ENCODE measurements around the gene KDM6B. TPM values are rescaled to one million over a fixed set of nuclear protein-coding genes. Genes with fewer than 3 reads are reported as not detected.

Gene KDM6B
- total and polyA plus RNA-seq, 9 of the 15 experiments (the other 6 are each of a cell fraction or from before 2014, with no cell fraction given) = 0.01 to 22.9 (median 2.2) TPM

- ATAC-seq = peak; percentile 0; the same call in 2 of the 3 replicates
- peak overlapping the region; percentile 88 for H3K4me2 ChIP-seq (ENCODE audit: insufficient read depth, low read length)
- peak; percentile 44 for FAIRE-seq
- H2AFZ ChIP-seq (ENCODE audit: low read depth, low read length) = peak overlapping the region; percentile 74
- H3K27me3 ChIP-seq (ENCODE audit: control insufficient read depth in 2 of 2, insufficient read depth in 2 of 2, low read length in 2 of 2) = peaks cover 1 to 5% of the 10 kb centered on the region in 2 experiments; a peak in 3 of 5 replicates
- peak in 1 of 4 experiments; percentile 20 for DNase-seq (ENCODE audit: extremely low read depth in 1 of 4, low spot score in 3 of 4)
- H3K27ac ChIP-seq (ENCODE audit: extremely low read depth, low read depth, low read length) = peak overlapping the region; percentile 85
- in situ Hi-C loops (cut with MboI) (no loop called here), intact Hi-C loops (cut with micrococcal nuclease) (loop anchor here (2.0 to 10.0 kb wide), 3 partner anchors 21 to 289 kb away; partner anchors contain the start of genes HES7 and NAA38)
- peaks cover 41 to 51% of the 10 kb centered on the region in 2 experiments for H3K4me1 ChIP-seq (replicated peaks in 1 of 2; ENCODE audit: control insufficient read depth in 2 of 2, insufficient read depth in 2 of 2, low read length in 2 of 2)
- ChIA-PET CTCF (ENCODE audit: low intra/inter-chr PET ratio) (interaction anchor here (0.6 kb wide), 1 partner anchor 60 kb away, joined by 5 read pairs; no protein-coding TSS in a partner anchor), POLR2A (interaction anchor here (0.6 to 1.3 kb wide), 6 partner anchors 9 to 222 kb away, joined by 3 to 4 read pairs (median 4); partner anchors contain the start of genes NAA38 and TP53)
- peak overlapping the region; percentile 77 to 91 for H3K9ac ChIP-seq (ENCODE audit: insufficient read depth in 1 of 2, low read depth in 2 of 2, low read length in 2 of 2)
- peaks cover 21% of the 10 kb centered on the region for H3K79me2 ChIP-seq (ENCODE audit: control insufficient read depth, insufficient read depth, low read length)
- no peaks in the 10 kb centered on the region for H3K9me1 ChIP-seq (ENCODE audit: control insufficient read depth, insufficient read depth, low read length)
- no peaks in the 10 kb centered on the region for H4K20me1 ChIP-seq (replicated peaks; ENCODE audit: control insufficient read depth, insufficient read depth, low read length)
- peaks cover 8% of the 10 kb centered on the region; the same call in 2 of the 3 replicates for H3K36me3 ChIP-seq (ENCODE audit: control insufficient read depth, insufficient read depth, low read length)
- BruUV-seq (replicated peaks) = TSS peak; percentile 63
- under 1% methylated on average over 29 of the region's 61 CpGs for WGBS (ENCODE audit: insufficient coverage, low coverage, missing lambda C conversion rate)
- H3K9me3 ChIP-seq (replicated peaks; ENCODE audit: control insufficient read depth, insufficient read depth, low read depth, low read length) = no peaks in the 10 kb centered on the region
- H3K4me3 ChIP-seq = peak overlapping the region; percentile 65
- TF ChIP-seq MED1 (CRISPR knock-in tag; IDR thresholded peaks at IDR 0.05; ENCODE audit: borderline replicate concordance) (no peak), LCOR (CRISPR knock-in tag; IDR thresholded peaks at IDR 0.05) (no peak), THRA (IDR thresholded peaks at IDR 0.05) (peak; percentile 83), MEIS2 (IDR thresholded peaks at IDR 0.05; ENCODE audit: partially characterized antibody) (peak; percentile 6), ZBTB43 (CRISPR knock-in tag; IDR thresholded peaks at IDR 0.05) (no peak), ZBTB11 (CRISPR knock-in tag; IDR thresholded peaks at IDR 0.05) (peak in 1 of 3 experiments; percentile 17; a peak in 1 of 6 replicates), ZFX (CRISPR knock-in tag; IDR thresholded peaks at IDR 0.05) (peak; percentile 29), SP1 (CRISPR knock-in tag; IDR thresholded peaks at IDR 0.05) (no peak), RB1 (IDR thresholded peaks at IDR 0.05; ENCODE audit: low read depth) (0 out of 2 replicates have a peak, but pooled peaks have one; percentile 15), GATAD2B (IDR thresholded peaks at IDR 0.05; ENCODE audit: borderline replicate concordance) (no peak)
These were observed 2.0 kb downstream of the KDM6B start for GRCh38 chr17:7835814-7836595.

All from K562 (cell line).